ENCODE results near the gene LRGUK.
"Not testable (repeated sequence)": the region's sequence is repeated elsewhere in the genome, so short reads cannot be mapped to it uniquely, and the experiment has no call there.

Gene LRGUK

DNA sequence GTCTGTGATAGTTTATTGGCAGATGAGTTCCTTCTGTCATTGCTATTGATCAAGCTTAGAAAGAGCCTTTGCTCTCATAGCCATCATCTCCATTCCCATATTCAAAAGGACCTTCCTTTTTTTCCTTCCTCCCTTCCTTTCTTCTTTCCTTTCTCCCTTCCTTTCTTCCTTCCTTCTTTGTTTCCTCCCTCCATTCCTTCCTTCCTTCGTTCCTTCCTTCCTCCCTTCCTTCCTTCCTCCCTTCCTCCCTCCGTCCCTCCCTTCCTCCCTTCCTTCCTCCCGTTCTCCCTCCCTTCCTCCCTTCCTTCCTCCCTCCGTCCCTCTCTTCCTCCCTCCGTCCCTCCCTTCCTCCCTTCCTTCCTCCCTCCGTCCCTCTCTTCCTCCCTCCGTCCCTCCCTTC is 104.2 kb downstream of the LRGUK start:
- DNase-seq (ENCODE audit: low read depth in 1 of 2, low spot score in 1 of 2): not testable (repeated sequence)

DNA sequence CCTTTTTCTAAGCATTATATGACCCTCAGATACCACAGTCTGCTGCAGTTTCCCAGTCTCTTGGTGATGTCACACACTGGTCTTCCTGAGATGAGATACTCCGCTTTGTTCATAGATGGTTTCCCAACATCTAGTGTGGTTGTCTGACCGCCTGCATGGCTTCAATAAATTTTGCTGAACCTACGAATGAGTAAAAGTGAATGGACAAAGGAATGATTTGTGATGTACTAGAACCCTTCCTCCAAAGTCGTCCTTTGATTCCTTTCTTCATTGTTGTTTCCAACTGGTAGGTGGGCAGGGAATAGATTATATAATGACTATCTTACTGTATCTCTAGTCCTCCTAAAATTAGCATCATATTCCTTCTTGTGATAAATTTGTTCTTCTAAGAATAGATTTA is 107.1 kb downstream of the LRGUK start:
- no peak for DNase-seq (ENCODE audit: low read depth in 1 of 2, low spot score in 1 of 2)

DNA sequence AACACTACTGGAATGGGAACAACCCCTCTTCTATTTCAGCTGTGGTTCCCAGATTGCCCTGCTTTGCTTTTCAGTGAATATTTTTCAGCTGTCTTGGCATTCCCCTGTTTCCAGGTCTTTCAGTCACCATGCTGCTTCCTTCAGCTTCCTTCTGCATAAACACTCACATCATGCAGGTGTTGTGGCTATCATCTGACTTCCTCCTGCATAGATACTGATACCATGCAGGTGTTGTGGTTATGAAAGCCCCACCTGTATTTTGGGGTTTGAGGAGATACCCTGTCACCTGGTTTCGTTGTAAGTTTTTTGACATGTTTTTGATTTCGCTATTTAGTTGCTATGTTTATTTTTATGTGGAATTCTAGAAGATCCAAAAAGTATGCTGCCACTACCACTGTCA is 118.1 kb downstream of the LRGUK start:
- no peak for DNase-seq (ENCODE audit: low read depth in 1 of 2, low spot score in 1 of 2)

DNA sequence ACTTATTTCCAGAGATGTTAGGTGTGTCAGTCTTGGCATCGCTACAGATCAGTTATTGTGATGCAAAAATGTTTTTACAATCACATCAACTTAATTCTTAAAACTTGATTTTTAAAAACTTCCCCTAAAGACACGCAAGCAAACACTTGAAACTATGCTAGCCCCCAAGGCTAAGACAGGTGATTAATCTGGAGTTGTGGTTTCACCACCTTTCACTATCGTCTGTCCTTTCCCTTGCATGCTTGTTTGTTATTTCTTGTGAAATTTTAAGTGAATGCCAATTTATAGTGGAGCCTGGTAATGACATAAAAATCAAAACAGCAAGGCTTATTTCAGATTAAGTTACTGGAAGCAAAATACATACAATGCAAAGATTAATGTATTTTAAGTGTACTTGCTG is 119.2 kb downstream of the LRGUK start:
- DNase-seq (ENCODE audit: low read depth in 1 of 2, low spot score in 1 of 2): no peak

DNA sequence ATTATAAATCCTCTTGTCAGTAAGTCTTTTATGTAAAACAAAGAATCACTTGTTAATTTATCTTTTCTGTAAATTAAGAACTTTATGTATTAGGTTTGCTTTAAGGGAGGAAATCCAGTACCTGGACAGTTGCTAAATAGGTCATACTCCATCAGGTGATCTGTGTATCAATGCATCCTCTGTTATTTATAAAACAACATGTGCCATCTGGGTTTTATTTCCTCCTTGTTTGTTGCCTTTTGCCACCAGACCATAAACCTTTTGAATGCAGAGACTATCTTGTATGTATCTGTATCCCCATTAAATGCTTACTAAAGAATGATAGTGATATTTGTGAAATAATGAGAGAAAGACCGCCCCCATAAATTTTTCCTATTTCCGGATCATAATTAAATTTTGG is 119.6 kb downstream of the LRGUK start:
- DNase-seq (ENCODE audit: low read depth in 1 of 2, low spot score in 1 of 2): no peak

DNA sequence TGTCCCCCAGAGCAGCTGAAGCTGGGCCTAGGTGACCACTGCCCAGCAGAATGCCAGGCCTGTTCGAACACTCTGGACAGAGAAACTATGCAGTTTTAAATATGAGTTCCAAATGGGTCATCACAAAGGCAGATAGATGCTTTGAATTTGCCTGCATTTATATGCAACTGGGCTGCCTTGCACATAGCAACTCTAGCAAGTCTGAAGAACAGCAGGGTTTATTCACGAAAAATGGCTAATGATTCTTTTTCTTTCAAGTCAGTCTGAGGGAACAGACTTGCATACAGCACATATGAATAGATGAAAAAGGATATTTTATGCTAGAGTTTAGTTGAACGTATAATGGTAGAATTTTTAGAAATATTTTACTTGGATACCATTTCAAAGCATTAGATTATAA is 121.1 kb downstream of the LRGUK start:
- no peak for DNase-seq (ENCODE audit: low read depth in 1 of 2, low spot score in 1 of 2)

DNA sequence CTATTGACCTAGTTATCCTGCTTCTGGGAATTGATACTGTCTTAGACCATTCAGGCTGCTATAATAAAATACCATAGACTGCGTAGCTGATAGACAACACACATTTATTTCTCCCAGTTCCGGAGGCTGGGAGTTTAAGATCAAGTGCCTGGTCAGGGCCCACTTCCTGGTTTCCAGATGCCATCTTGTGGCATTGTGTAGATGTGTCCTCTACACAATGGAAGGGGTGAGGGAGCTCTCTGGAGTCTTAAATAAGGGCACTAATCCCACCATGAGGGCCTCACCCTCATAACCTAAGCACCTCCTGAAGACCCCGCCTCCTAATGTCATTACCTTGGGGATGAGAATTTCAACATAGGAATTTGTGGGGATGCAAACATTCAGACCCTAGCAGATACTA is 127.2 kb downstream of the LRGUK start:
- DNase-seq (ENCODE audit: low read depth in 1 of 2, low spot score in 1 of 2): no peak

DNA sequence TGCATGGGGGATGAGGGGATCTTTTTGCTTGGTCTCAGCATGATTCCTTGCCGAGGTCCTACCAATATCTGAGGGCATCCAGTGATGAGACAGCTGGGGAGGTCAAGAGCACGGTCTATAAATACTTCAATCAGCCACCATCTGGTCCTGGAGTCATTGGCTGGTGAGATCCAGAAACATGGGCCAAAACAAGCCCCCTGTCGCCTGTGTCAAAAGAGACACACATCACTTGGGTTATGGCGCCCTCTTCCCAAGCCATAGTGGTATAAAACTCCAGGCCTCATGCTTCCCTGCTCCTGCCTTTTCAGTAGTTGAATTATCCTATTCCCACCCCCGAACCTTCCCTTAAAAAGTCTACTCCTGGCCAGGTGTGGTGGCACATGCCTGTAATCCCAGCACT is 128.7 kb downstream of the LRGUK start:
- DNase-seq (ENCODE audit: low read depth in 1 of 2, low spot score in 1 of 2): no peak

DNA sequence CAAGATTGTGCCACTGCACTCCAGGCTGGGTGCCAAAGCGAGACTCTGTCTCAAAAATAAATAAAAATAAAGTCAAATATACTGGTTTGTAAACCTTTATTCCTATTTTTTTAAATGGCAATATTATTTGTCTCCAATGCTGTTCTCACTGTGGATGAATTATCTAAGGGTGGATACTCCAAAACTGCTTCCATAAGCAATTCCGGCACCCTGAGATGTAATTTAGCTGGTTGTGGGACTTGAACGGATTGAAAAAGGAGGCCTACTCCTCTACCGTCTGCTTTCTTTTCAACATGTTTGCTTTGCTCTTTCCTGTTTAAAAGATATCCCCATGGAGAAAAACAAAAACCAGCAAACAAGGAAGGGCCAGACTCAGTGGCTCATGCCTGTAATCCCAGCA is 135.2 kb downstream of the LRGUK start:
- DNase-seq (ENCODE audit: low read depth in 1 of 2, low spot score in 1 of 2): no peak

DNA sequence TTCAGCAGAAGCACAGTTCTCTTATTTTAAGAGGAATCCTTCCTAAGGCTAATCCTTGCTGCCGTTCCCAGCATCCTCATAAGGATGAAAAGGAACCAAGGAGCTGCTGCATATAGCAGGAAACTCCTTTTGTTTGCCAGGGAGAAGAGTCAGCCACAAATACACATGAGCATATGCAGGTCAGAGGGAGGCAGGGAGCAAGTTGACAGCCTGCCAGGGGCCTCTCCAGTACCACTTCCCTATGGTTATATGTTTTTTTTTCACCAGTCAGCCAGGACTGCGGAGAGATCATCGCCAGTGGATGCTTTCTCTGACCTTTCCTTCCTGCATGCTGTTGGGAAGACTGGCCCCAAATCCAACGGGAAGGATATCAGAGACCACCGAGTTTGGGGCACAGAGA is 149.8 kb downstream of the LRGUK start:
- DNase-seq (ENCODE audit: low read depth in 1 of 2, low spot score in 1 of 2): no peak

DNA sequence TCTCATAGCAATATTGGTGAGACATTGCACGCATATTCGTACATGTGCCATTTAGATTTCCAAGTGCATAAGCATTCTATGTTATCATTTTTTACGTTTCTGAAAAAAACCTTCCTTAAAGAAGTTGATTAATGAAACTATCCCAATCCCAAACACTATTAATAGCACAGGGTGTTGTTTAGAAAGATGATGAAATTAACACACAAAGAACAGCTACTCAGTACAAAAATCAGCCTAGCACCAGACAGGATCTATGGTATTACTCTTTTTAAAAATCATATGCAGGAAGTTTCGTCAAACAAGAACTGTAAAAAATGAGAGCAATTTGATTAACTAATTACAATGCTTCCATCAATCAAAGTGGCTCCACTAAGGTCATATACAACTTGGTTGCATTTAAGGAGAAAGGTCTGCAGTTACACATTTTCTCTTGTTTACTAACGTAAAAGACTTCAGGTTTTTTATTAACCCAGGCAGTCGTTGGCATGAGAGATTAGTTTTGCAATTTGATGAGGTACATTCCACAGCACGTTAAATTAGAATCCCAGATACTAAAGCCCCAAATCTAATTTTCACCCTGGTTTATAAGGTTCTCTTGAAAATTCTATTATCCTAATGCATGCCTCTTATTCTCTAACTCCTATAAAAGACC is 151.5 kb downstream of the LRGUK start:
- DNase-seq (ENCODE audit: low read depth in 1 of 2, low spot score in 1 of 2): no peak

DNA sequence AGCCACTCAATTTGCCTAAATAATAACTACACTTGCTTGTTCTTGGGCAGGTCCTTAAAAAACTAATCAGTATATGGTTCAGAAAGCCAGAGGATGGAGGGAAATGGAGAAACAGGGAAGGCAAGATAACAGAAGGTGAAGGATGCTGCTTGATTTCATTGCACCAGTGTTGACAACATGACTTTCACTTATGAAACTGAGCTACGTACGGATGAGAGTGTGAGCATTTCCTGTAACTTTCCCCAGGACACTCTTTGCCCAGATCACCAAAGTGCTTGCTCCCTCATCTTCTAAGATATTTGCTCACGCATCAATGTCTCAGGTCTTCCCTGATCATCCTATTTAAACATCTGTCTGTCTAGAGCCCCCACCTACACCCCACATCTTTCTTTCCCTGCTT is 152.2 kb downstream of the LRGUK start:
- no peak for DNase-seq (ENCODE audit: low read depth in 1 of 2, low spot score in 1 of 2)

DNA sequence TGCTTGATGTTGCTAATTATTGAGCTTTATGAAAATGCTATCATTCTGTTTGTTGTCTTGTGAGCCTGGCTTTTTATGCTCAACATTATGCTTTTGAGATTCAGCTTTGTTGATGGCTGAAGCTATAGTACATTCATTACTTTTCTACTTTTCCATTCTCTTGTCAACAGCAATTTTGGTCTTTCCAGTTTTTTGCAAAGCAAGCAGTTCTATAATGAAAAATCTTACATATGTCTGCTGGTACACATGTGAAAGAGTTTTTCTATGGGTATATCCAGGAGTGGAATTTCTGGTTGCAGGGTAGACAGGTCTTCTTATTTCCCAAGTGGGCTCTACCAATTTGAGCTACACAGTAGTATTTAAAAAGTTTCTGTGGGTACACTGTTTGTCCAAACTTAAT is 152.8 kb downstream of the LRGUK start:
- no peak for DNase-seq (ENCODE audit: low read depth in 1 of 2, low spot score in 1 of 2)

DNA sequence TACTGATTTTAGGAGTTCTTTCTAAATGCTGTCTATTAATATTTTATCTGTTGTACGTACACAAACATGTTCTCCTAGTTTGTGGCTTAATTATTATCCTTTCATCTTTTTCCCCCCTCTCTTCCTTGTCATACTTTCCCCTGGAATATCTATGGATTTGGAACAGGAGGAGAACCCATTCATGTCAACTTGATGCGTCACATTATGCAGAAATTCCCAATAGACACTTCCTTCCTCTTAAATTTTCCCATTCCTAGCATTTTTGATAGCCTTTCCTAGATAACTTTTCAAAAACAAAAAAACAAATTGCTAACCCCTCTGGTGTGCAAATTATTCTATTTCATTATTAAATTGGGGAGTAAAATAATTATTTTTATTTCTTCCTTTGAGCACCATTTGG is 153.4 kb downstream of the LRGUK start:
- DNase-seq (ENCODE audit: low read depth in 1 of 2, low spot score in 1 of 2): no peak

DNA sequence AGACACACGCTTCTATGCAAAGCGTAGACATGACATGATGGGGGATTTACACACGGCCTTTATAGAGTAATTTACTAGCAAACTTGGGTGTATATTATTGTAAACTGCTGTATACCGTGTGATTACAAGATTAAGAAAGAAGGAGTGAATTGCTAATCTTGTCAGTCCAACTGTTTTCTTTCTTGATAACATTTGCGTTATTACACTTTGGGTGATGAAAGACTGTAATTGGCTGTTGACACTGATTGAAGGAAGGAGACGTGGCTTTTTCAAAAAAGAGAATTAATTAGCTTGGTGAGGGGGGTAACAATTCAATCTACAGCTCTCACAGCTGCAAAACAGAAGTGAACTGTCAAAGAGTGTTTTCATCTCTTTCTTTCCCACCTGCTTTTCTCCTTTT is 156.9 kb downstream of the LRGUK start:
- DNase-seq (ENCODE audit: low read depth in 1 of 2, low spot score in 1 of 2): no peak

DNA sequence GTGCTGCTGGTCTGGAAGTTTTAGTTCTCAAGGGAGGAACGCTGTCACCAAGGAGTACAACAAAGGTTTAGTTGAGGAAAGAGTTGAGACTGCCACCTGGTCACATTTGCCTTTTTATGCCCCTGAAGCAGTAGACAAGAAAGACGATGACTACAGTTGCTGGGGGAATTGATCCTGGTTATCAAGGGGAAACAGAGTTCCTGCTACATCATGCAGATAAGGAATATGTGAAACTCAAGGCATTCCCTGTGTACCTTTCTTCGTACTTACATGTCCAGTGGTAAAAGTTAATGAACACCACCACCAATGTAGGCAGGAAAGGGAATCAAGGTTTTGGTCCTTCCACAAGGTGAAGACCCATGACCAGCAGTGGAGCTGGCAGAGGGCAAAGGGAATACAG is 157.8 kb downstream of the LRGUK start:
- DNase-seq (ENCODE audit: low read depth in 1 of 2, low spot score in 1 of 2): no peak

DNA sequence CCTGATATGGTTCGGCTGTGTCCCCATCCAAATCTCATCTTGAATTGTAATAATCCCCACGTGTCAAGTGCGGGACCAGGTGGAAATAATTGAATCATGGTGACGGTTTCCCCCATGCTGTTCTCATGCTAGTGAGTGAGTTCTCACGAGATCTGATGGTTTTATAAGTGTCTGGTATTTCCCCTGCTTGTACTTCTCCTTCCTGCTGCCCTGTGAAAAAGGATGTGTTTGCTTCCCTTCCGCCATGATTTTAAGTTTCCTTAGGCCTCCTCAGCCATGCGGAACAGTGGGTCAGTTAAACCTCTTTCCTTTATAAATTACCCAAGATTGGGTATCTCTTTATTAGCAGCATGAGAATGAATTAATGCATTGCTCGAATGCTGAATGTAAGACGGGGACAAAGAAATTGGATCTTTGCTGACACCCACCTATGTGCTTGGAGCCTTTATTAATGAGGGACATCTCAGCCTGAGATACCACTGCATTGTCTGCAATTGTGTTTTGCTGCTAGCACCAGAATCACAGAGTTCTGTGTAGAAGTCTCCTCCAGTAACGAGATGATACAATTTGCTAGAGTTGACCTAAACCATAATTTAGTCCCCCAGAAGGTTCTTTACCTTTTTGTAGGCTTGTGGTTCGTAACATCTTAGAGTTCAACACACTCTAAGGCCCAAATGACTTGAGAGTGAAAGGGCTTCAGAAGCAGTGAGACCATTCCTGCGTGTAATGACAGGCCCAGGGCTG is 160.9 kb downstream of the LRGUK start:
- no peak for DNase-seq (ENCODE audit: low read depth in 1 of 2, low spot score in 1 of 2)

DNA sequence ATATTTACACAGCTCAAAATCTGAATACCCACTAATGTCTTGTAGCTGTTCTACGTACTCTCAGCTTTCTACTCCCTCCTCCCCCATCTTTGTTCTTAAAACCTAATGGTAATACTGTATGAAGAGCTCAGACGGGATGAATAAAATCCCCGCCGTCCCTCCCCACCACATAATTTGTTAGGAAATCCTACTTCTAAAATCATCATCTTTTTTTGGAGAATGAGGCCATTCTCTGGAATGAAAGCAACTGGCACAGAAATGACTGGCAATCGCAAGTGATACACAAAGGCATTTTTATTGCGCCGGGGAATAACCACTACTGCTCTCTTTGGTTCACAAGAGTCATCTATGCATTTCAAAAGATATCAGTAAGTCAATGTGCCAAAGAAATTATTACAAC is 162.3 kb downstream of the LRGUK start:
- DNase-seq (ENCODE audit: low read depth in 1 of 2, low spot score in 1 of 2): no peak

DNA sequence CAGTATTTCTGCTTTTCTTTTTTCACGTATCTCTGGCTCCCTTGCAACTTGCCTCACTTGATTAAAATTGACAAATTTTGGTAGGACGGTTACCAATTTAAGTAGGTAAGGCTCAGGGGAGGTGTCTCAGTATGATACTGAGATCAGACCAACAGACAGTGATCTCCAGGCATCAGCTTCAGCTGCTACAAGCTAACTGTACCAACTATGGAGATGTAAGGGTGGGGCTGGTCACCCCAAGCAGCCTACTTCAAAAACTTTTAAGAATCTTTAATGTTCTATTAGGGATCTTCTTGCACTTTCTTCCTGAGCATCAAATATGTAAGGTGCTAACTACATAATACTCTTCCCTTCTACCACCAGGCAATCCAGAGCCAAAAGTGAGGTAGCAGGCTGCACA is 162.7 kb downstream of the LRGUK start:
- no peak for DNase-seq (ENCODE audit: low read depth in 1 of 2, low spot score in 1 of 2)

DNA sequence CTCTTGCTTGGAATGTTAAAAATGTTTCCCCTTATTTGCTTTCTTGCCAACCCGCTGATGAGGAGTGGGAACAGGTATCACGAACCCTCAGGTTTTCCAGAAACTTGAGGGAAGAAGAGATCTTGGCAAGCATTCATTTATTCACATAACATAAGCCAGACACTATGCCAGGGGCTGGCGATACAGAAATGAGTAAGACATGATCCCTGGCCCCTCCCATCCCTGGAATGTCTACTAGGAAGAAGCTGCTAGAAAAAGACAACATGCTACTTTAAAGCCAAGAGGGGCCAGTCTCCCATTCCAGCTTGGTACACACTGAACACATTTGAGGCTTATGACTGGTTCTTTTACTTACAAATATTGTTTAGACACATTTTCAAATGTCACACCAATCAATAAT is 163.1 kb downstream of the LRGUK start:
- no peak for DNase-seq (ENCODE audit: low read depth in 1 of 2, low spot score in 1 of 2)

DNA sequence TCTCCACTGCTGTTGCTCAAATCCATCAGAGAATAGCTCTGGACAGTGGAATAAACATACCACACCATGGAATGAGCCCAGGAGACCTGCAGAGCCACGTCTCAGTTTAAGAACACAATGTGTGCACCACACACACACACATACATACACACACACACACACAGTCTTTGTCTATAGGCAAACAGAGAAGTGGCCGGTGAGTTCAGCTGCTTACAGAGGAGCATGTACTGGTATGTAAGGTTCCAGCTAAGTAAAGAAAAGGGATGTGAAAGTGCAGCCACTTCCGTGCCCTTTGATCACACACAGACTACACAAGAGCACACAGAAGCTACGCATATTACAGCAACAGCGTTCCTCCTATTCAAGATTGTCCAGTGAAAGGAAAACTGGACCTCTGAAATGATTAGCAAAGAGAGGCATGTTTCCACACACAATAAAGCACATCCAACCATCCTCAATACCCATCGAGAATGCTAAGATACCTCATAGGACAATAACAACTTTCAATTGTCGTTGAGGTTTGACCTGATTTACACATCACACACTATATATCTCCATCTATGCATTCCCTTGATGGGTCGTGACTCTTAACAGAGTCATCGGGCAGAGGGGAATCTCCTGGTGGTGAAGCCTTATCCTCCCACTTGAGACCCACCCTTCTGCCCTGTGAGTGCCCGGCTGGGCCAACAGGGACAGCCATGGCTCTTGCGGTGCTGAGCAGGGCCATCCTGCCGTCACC is 166.0 kb downstream of the LRGUK start:
- DNase-seq (ENCODE audit: low read depth in 1 of 2, low spot score in 1 of 2): no peak

DNA sequence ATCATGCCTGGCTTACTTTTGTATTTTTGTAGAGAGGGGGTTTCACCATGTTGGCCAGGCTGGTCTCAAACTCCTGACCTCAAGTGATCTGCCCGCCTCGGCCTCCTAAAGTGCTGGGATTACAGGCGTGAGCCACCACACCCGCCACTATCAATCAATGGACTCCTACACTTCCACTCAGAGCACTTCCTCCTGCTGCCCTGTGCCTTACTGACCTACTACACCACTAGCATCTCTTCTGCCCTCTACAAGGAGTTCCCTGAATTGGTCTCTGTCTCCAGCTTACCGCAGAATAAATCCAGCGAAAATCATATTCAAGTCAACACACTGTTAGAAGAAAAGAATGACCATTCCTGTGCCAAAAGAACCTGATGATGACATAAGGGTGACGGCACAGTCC is 168.8 kb downstream of the LRGUK start:
- DNase-seq (ENCODE audit: low read depth in 1 of 2, low spot score in 1 of 2): not testable (repeated sequence)

Data from stimulated activated CD4-positive, alpha-beta T cell treated with anti-CD3 and anti-CD28 coated beads, Interleukin-15, amount 100 ng/mL, for 1 hour (primary cell).